AG04449 (cell line): ENCODE measurements around the gene ELK4.

ENCODE experiments used
- CTCF ChIA-PET: fragments of 350-600 bp; formaldehyde crosslinking; extraction: SDS; loops from one replicate; lab custom pipeline; 2021; ENCODE audit warnings: antibody characterized with exemption; lab: Yijun Ruan, JAX
- POLR2A ChIA-PET: fragments of 400-600, 350-600 bp; formaldehyde crosslinking; extraction: SDS; loops from one replicate; lab custom pipeline; 2020; ENCODE audit warnings: antibody characterized with exemption, inconsistent platforms; lab: Yijun Ruan, JAX
- DNase-seq: peaks from one replicate; pipeline ENCODE4 v3.0.0-alpha.2; 2010; ENCODE audit warnings: low read depth, low spot score
- H3K4me3 ChIP-seq: 2 replicates; pipeline ENCODE4 v1.5.1; 2011; ENCODE audit warnings: low read depth, mild to moderate bottlenecking, control low read depth, low read length
- TF ChIP-seq, protein P1 (sequence below): IDR thresholded peaks from one replicate; pipeline ENCODE4 v1.5.1; 2011; ENCODE audit warnings: mild to moderate bottlenecking, moderate library complexity, low read length, control low read depth, inconsistent platforms; ENCODE audit not compliant: insufficient read depth; ENCODE audit errors: missing control alignments

Gene ELK4

DNA sequence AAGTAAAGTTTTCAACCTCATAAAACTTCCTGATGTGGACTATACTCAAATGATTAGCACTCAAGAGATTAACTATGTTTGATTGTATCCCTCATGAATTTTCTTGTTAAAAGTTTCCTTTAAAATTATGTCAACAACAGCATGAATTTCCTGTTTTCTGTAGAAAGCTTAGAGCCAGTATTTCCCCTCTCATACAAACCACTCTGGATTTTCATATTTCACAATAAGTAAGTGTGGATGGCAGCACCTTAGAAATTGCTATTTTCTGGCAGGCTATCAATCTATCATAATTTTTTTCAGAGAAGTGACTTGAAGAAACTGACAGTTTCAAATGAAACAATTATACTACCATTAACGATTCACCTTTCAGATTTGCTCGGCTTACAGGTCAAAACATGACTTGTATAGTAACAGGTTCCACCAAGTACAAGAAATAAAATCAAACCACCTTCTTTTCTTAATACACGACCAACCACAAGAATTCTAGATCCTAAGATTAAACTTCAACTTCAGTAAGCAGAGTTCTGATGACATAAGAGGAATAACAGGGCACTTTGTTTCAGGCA lies 20.8 kb downstream of the ELK4 start:
- TF ChIP-seq, protein P1, sequence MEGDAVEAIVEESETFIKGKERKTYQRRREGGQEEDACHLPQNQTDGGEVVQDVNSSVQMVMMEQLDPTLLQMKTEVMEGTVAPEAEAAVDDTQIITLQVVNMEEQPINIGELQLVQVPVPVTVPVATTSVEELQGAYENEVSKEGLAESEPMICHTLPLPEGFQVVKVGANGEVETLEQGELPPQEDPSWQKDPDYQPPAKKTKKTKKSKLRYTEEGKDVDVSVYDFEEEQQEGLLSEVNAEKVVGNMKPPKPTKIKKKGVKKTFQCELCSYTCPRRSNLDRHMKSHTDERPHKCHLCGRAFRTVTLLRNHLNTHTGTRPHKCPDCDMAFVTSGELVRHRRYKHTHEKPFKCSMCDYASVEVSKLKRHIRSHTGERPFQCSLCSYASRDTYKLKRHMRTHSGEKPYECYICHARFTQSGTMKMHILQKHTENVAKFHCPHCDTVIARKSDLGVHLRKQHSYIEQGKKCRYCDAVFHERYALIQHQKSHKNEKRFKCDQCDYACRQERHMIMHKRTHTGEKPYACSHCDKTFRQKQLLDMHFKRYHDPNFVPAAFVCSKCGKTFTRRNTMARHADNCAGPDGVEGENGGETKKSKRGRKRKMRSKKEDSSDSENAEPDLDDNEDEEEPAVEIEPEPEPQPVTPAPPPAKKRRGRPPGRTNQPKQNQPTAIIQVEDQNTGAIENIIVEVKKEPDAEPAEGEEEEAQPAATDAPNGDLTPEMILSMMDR, result no peak
- DNase-seq, result no peak
- POLR2A ChIA-PET, result no interaction called here
- no peak overlapping the region for H3K4me3 ChIP-seq
- CTCF ChIA-PET, result no interaction called here

- ChIA-PET CTCF (interaction anchor here (1.3 to 2.2 kb wide), 2 partner anchors 18 to 49 kb away, joined by 3 to 22 read pairs; no protein-coding TSS in a partner anchor), POLR2A (no interaction called here)
- no peak for DNase-seq
Observed at GRCh38 chr1:205610036-205610435, 21.8 kb downstream of the ELK4 start.

GRCh38 chr1:205604825-205605505 lies 26.8 kb downstream of the ELK4 start:
- DNase-seq, result no peak
- TF ChIP-seq, protein P1, result no peak
- POLR2A ChIA-PET, result no interaction called here
- H3K4me3 ChIP-seq, result no peak overlapping the region
- CTCF ChIA-PET, result interaction anchor here (1.0 to 3.1 kb wide), 3 partner anchors 12 to 70 kb away, joined by 3 to 15 read pairs (median 4); no protein-coding TSS in a partner anchor

More at GRCh38 chr1:205610036-205610435, 21.8 kb downstream of the ELK4 start:
- TF ChIP-seq, protein P1, result no peak
- H3K4me3 ChIP-seq, result no peak overlapping the region

- ChIA-PET POLR2A (no interaction called here), CTCF (no interaction called here)
- DNase-seq, result no peak
- TF ChIP-seq, protein P1, result no peak
- H3K4me3 ChIP-seq, result no peak overlapping the region
Observed at GRCh38 chr1:205604059-205604458, 27.8 kb downstream of the ELK4 start.

- TF ChIP-seq, protein P1, result no peak
- H3K4me3 ChIP-seq, result no peak overlapping the region
- DNase-seq, result no peak
- CTCF ChIA-PET, result interaction anchor here (0.9 to 5.6 kb wide), 12 partner anchors 8 to 376 kb away, joined by 3 to 81 read pairs (median 3); partner anchors contain the start of gene ELK4
- POLR2A ChIA-PET, result no interaction called here
Observed at GRCh38 chr1:205601205-205601604, 30.6 kb downstream of the ELK4 start.

GRCh38 chr1:205600085-205600484 lies 31.7 kb downstream of the ELK4 start:
- no peak for DNase-seq
- ChIA-PET POLR2A (interaction anchor here (1.0 kb wide), 1 partner anchor 56 kb away, joined by 3 read pairs; no protein-coding TSS in a partner anchor), CTCF (interaction anchor here (0.7 to 5.6 kb wide), 11 partner anchors 9 to 377 kb away, joined by 3 to 81 read pairs (median 3); partner anchors contain the start of gene ELK4)
- TF ChIP-seq, protein P1, result no peak
- no peak overlapping the region for H3K4me3 ChIP-seq
